ENCODE results near the gene RELT.

DNA sequence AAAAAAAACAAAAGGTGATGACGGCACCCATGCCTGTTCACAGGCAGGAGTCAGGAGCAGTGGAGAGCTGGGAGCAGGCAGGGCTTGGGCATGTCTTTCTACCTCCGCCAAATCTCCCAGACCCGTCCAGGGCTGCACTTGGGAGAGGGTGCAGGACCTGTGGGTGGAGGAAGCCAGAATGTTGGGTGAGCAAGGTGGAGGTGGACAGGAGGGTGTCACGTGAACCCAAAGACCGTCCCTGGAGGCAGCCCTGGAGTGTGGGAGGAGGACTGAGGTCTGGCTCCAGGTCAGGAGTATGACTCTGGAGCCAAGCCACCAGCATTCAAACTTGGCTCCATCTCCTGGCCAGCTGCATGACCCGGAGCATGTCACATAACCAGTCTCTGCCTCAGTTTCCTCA is 26.6 kb upstream of the RELT start:
- TF ChIP-seq, protein P1, sequence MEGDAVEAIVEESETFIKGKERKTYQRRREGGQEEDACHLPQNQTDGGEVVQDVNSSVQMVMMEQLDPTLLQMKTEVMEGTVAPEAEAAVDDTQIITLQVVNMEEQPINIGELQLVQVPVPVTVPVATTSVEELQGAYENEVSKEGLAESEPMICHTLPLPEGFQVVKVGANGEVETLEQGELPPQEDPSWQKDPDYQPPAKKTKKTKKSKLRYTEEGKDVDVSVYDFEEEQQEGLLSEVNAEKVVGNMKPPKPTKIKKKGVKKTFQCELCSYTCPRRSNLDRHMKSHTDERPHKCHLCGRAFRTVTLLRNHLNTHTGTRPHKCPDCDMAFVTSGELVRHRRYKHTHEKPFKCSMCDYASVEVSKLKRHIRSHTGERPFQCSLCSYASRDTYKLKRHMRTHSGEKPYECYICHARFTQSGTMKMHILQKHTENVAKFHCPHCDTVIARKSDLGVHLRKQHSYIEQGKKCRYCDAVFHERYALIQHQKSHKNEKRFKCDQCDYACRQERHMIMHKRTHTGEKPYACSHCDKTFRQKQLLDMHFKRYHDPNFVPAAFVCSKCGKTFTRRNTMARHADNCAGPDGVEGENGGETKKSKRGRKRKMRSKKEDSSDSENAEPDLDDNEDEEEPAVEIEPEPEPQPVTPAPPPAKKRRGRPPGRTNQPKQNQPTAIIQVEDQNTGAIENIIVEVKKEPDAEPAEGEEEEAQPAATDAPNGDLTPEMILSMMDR (IDR thresholded peaks at IDR 0.05), result no peak
- no peak for TF ChIP-seq POLR2A (IDR thresholded peaks at IDR 0.05)

Data from testis (tissue), 2 donors.